Calu3 (cell line): ENCODE results near the gene NRIP1. TPM values are rescaled to one million over a fixed set of nuclear protein-coding genes. Genes with fewer than 3 reads are reported as not detected.

Experiments
- BruUV-seq: library from RNA; stranded (reverse); fragments of 400-500 nt; replicated peaks from 2 replicates; lab custom pipeline; 2021; lab: Mats Ljungman, UMichigan
- CTCF ChIA-PET: fragments of 300-600 bp; sonication (Branson Sonifier 250); formaldehyde crosslinking; loops from one replicate; lab custom pipeline; 2022; ENCODE audit warnings: antibody characterized with exemption; lab: Charles Lee
- DNase-seq: peaks from one replicate; pipeline ENCODE4 v3.0.0; 2022
- H3K27ac Mint-ChIP-seq: one replicate; pipeline ENCODE4 v1.8.0; 2022; ENCODE audit warnings: mixed read lengths; ENCODE audit not compliant: unreplicated experiment
- H3K27me3 Mint-ChIP-seq: one replicate; pipeline ENCODE4 v1.8.0; 2022; ENCODE audit warnings: mixed read lengths; ENCODE audit not compliant: unreplicated experiment
- H3K36me3 Mint-ChIP-seq: one replicate; pipeline ENCODE4 v1.8.0; 2022; ENCODE audit warnings: mild to moderate bottlenecking, moderate library complexity, mixed read lengths; ENCODE audit not compliant: insufficient read depth, unreplicated experiment
- H3K4me1 Mint-ChIP-seq: one replicate; pipeline ENCODE4 v1.8.0; 2022; ENCODE audit warnings: mild to moderate bottlenecking, low read depth, mixed read lengths; ENCODE audit not compliant: unreplicated experiment
- H3K4me3 Mint-ChIP-seq: one replicate; pipeline ENCODE4 v1.8.0; 2022; ENCODE audit warnings: mild to moderate bottlenecking, low read depth, moderate library complexity, mixed read lengths; ENCODE audit not compliant: unreplicated experiment
- H3K9me3 Mint-ChIP-seq: one replicate; pipeline ENCODE4 v1.8.0; 2022; ENCODE audit warnings: low read depth, mixed read lengths; ENCODE audit not compliant: unreplicated experiment
- CTCF ChIP-seq: fragments of 200-600 bp; IDR thresholded peaks from one replicate; pipeline ENCODE4 v1.8.0; 2022; ENCODE audit warnings: antibody characterized with exemption; ENCODE audit not compliant: unreplicated experiment
- intact Hi-C: fragments of 100-400 bp; cut with micrococcal nuclease; formaldehyde crosslinking; loops from one replicate; pipeline ENCODE4 v1.10.0; 2022; ENCODE audit not compliant: unreplicated experiment
- total RNA-seq: library from RNA; stranded (reverse); gene quantifications from 2 replicates; pipeline ENCODE4 v1.2.3, GENCODE V29; 2022

NRIP1 gene
- total RNA-seq, 1 experiment from 2014 or later: 58.7 TPM

GRCh38 chr21:15007716-15008296, 57.0 kb downstream of the NRIP1 start:
- peaks cover 38% of the 10 kb centered on the region for H3K36me3 Mint-ChIP-seq

GRCh38 chr21:15006594-15007230, 58.1 kb downstream of the NRIP1 start:
- intact Hi-C loops: no loop called here
- Mint-ChIP-seq H3K36me3 (peaks cover 43% of the 10 kb centered on the region), H3K9me3 (peaks cover 2% of the 10 kb centered on the region), H3K27ac (peak overlapping the region; percentile 67), H3K4me3 (no peak overlapping the region), H3K4me1 (peaks cover 44% of the 10 kb centered on the region), H3K27me3 (no peaks in the 10 kb centered on the region)
- BruUV-seq: no TSS peak
- CTCF ChIA-PET: interaction anchor here (1.2 kb wide), 1 partner anchor 546 kb away, joined by 3 read pairs; no protein-coding TSS in a partner anchor
- no peak for TF ChIP-seq CTCF
- no peak for DNase-seq

More at GRCh38 chr21:15007716-15008296, 57.0 kb downstream of the NRIP1 start:
- DNase-seq: no peak
- Mint-ChIP-seq H3K27ac (no peak overlapping the region), H3K4me3 (no peak overlapping the region), H3K4me1 (peaks cover 37% of the 10 kb centered on the region), H3K9me3 (peaks cover 2% of the 10 kb centered on the region), H3K27me3 (no peaks in the 10 kb centered on the region)
- intact Hi-C loops: no loop called here
- no peak for TF ChIP-seq CTCF
- no TSS peak for BruUV-seq
- CTCF ChIA-PET: no interaction called here

- no peaks in the 10 kb centered on the region for H3K27me3 Mint-ChIP-seq
- peaks cover 46% of the 10 kb centered on the region for H3K4me1 Mint-ChIP-seq
- peaks cover 44% of the 10 kb centered on the region for H3K36me3 Mint-ChIP-seq
- no peak for DNase-seq
- H3K4me3 Mint-ChIP-seq: no peak overlapping the region
- BruUV-seq: no TSS peak
- CTCF ChIA-PET: no interaction called here
- H3K9me3 Mint-ChIP-seq: peaks cover 2% of the 10 kb centered on the region
- intact Hi-C loops: no loop called here
- no peak overlapping the region for H3K27ac Mint-ChIP-seq
- TF ChIP-seq CTCF: no peak
These were observed 59.4 kb downstream of the NRIP1 start for GRCh38 chr21:15005391-15005790.

GRCh38 chr21:15004721-15005370, 60.0 kb downstream of the NRIP1 start:
- no peak overlapping the region for H3K4me3 Mint-ChIP-seq
- no peak for DNase-seq
- TF ChIP-seq CTCF: no peak
- CTCF ChIA-PET: interaction anchor here (0.6 kb wide), 1 partner anchor 61 kb away, joined by 5 read pairs; no protein-coding TSS in a partner anchor
- H3K27me3 Mint-ChIP-seq: no peaks in the 10 kb centered on the region
- no TSS peak for BruUV-seq
- H3K4me1 Mint-ChIP-seq: peaks cover 46% of the 10 kb centered on the region
- peaks cover 2% of the 10 kb centered on the region for H3K9me3 Mint-ChIP-seq
- intact Hi-C loops: loop anchor here (5.0 kb wide), 1 partner anchor 47 kb away; no protein-coding TSS in a partner anchor
- H3K36me3 Mint-ChIP-seq: peaks cover 42% of the 10 kb centered on the region
- H3K27ac Mint-ChIP-seq: no peak overlapping the region
